ENCODE results near the gene EFHC2. TPM values are rescaled to one million over a fixed set of nuclear protein-coding genes. Genes with fewer than 3 reads are reported as not detected.

EFHC2 gene
- total and polyA plus RNA-seq, 10 donors: 0.20 to 1.4 (median 0.71) TPM

DNA sequence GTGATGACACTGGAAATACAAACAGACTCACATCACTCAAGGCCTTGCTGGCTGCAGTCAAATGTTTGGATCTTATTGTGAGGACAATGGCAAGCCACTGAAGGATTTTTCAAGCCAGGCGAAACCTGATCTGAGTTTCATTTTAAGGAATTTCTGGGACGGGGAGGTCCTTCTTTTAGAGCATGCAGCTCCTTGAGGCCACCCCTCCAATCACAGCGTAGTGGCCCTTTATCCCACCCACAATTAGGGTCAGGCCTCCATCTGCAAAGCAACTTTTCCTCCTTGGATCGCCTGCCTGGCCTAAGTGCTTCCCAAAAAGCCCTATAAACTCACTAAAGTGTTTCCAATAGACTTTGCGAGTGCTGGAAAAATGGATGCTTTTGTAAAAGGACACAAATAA, 115.5 kb downstream of the EFHC2 start:
- Histone ChIP-seq H3K27me3 (replicated peaks in 1 of 7) (no peaks in the 10 kb centered on the region), H3K36me3 (no peaks in the 10 kb centered on the region), H3K4me1 (no peaks in the 10 kb centered on the region), H3K9me3 (no peaks in the 10 kb centered on the region), H3K4me3 (no peak overlapping the region), H3K27ac (no peak overlapping the region)
- TF ChIP-seq, protein P1, sequence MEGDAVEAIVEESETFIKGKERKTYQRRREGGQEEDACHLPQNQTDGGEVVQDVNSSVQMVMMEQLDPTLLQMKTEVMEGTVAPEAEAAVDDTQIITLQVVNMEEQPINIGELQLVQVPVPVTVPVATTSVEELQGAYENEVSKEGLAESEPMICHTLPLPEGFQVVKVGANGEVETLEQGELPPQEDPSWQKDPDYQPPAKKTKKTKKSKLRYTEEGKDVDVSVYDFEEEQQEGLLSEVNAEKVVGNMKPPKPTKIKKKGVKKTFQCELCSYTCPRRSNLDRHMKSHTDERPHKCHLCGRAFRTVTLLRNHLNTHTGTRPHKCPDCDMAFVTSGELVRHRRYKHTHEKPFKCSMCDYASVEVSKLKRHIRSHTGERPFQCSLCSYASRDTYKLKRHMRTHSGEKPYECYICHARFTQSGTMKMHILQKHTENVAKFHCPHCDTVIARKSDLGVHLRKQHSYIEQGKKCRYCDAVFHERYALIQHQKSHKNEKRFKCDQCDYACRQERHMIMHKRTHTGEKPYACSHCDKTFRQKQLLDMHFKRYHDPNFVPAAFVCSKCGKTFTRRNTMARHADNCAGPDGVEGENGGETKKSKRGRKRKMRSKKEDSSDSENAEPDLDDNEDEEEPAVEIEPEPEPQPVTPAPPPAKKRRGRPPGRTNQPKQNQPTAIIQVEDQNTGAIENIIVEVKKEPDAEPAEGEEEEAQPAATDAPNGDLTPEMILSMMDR (IDR thresholded peaks at IDR 0.05 in 8 of 11, conservative IDR thresholded peaks at IDR 0.05 in 3 of 11): no peak
- TF ChIP-seq POLR2AphosphoS5 (IDR thresholded peaks at IDR 0.05): no peak
- TF ChIP-seq POLR2A (IDR thresholded peaks at IDR 0.05): no peak
- 71 to 96% (median 84%) methylated on average over 5 of the region's 5 CpGs for WGBS, 5 donors
- intact Hi-C loops (cut with DNase I; ENCODE audit: low total_unique reads): no loop called here
- no peak for DNase-seq

DNA sequence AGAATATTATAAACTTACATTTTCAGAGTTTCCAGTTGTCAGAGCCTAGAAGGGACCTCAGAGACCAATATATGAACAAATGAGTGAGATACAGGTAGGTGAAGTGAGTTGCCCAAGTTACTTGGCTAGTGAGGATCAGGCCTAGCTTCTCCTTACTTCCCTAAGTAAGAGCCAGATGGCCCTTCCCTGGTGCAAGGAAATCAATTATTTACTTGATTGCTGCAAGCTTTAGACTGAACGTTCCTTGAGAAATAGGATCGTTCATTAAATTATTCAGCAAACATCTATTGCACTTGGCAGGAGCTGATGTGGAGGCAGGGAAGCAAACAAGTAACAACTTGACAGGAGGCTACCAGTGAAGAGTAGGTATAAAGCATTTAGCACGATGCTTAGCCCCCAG, 117.8 kb downstream of the EFHC2 start:
- Histone ChIP-seq H3K9me3 (no peaks in the 10 kb centered on the region), H3K4me1 (no peaks in the 10 kb centered on the region), H3K4me3 (no peak overlapping the region), H3K36me3 (no peaks in the 10 kb centered on the region), H3K27me3 (replicated peaks in 1 of 7) (peaks cover 0 to 14% (median 0%) of the 10 kb centered on the region in 7 donors), H3K27ac (no peak overlapping the region)
- TF ChIP-seq, protein P1 (IDR thresholded peaks at IDR 0.05 in 8 of 11, conservative IDR thresholded peaks at IDR 0.05 in 3 of 11): no peak
- intact Hi-C loops (cut with DNase I; ENCODE audit: low total_unique reads): no loop called here
- WGBS, 5 donors: 77 to 91% (median 81%) methylated on average over 3 of the region's 3 CpGs
- no peak for DNase-seq

DNA sequence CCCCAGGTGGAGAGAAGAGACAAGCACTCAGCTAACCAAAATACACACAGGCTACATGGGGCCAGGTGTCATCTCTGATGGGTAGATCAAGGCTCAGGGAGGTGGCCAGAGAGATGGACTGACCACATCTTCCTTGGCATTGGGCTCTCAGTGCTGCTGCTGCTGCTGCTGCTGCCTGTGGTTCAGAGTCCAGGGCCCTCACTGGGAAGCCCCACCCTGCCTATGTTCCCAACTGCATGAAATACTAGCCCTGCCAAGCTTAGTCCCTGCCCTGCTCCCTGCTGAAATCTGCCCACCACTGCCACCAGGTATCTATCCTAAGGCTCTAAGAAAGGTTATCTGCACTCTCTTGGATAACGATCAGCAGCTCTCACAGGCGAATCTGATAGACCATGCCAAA, 118.7 kb downstream of the EFHC2 start:
- WGBS, 5 donors: 80 to 96% (median 93%) methylated on average over 2 of the region's 2 CpGs
- no peak for DNase-seq
- intact Hi-C loops (cut with DNase I; ENCODE audit: low total_unique reads): no loop called here

DNA sequence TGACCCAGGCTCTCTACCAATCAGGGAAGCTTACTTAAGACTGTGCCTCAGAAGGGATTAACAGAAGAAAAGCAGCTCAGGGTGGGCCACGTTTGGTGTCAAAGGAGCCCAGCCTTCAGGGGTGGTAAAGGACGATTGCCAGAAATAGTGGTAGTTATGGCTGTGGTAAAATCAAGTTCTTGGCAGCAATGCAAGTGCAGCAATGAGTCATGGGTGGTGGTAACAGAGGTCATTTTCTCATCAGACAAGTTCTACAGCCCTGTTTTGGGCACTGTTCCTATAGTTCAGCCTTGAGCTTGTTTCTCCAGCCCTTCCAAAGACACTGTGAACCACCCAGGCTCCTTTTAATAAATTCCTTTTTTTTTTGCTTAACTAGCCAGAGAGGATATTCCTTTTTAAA, 120.3 kb downstream of the EFHC2 start:
- TF ChIP-seq POLR2A (IDR thresholded peaks at IDR 0.05) (no peak), POLR2AphosphoS5 (IDR thresholded peaks at IDR 0.05) (no peak)
- TF ChIP-seq, protein P1 (IDR thresholded peaks at IDR 0.05 in 8 of 11, conservative IDR thresholded peaks at IDR 0.05 in 3 of 11): no peak
- intact Hi-C loops (cut with DNase I; ENCODE audit: low total_unique reads): no loop called here
- Histone ChIP-seq H3K27ac (no peak overlapping the region), H3K9me3 (no peaks in the 10 kb centered on the region), H3K4me3 (no peak overlapping the region), H3K36me3 (no peaks in the 10 kb centered on the region), H3K27me3 (replicated peaks in 1 of 7) (peaks cover 0 to 14% (median 0%) of the 10 kb centered on the region in 7 donors), H3K4me1 (no peaks in the 10 kb centered on the region)
- WGBS, 5 donors: 36 to 83% (median 67%) methylated on average over 2 of the region's 2 CpGs
- DNase-seq: no peak

More for the DNA sequence above, 118.7 kb downstream of the EFHC2 start:
- Histone ChIP-seq H3K4me3 (no peak overlapping the region), H3K9me3 (no peaks in the 10 kb centered on the region), H3K27me3 (replicated peaks in 1 of 7) (peaks cover 0 to 14% (median 0%) of the 10 kb centered on the region in 7 donors), H3K36me3 (no peaks in the 10 kb centered on the region), H3K27ac (no peak overlapping the region), H3K4me1 (no peaks in the 10 kb centered on the region)
- TF ChIP-seq POLR2A (IDR thresholded peaks at IDR 0.05): no peak
- no peak for TF ChIP-seq POLR2AphosphoS5 (IDR thresholded peaks at IDR 0.05)
- TF ChIP-seq, protein P1 (IDR thresholded peaks at IDR 0.05 in 8 of 11, conservative IDR thresholded peaks at IDR 0.05 in 3 of 11): no peak
